ENCODE data around the gene FAM216B. TPM values are rescaled to one million over a fixed set of nuclear protein-coding genes. Genes with fewer than 3 reads are reported as not detected.

FAM216B gene
- total and polyA plus RNA-seq, 2 experiments from 2014 or later: 0.90 to 2.2 TPM

DNA sequence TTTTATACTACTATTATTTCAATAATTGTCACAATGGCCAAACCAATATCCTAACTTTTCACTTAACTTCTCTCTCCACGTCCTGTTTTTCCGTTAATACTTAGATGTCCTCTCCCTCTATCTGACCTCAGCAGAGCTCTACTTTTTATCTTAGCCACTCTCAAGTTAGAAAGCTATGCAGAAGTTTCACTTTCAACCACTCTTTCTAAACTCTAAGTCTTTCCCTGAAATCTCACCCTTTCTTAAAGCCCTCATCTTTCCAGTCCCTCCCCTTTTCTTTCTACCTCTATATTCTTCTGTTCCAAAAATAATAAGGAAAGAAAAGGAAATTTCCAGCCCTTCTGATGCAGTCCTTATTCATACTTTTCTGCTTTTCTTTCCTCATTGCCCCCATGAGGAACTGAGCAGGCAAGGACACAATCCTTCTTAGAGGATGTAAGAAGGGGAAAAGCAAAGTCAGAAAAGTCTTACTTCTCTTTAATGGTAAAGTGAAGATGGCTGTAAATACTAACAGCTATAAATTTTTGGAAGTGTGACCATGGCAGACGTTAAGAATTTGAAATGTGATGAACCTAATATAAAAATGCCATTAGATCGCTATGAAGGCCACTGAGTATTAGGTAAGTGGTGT, 23.0 kb downstream of the FAM216B start:
- Histone ChIP-seq H3K9me3 (ENCODE audit: low read depth) (no peaks in the 10 kb centered on the region), H2AFZ (no peak overlapping the region), H3K27me3 (no peaks in the 10 kb centered on the region), H3K9me2 (replicated peaks; ENCODE audit: insufficient read depth) (no peaks in the 10 kb centered on the region), H3K79me2 (no peaks in the 10 kb centered on the region), H3K36me3 (replicated peaks; ENCODE audit: insufficient read depth, low read depth) (no peaks in the 10 kb centered on the region), H3K4me1 (ENCODE audit: insufficient read depth) (no peaks in the 10 kb centered on the region), H3K4me3 (no peak overlapping the region), H4K20me1 (ENCODE audit: insufficient read depth, poor library complexity, severe bottlenecking) (no peaks in the 10 kb centered on the region), H3K27ac (peak overlapping the region; percentile 4), H3K4me2 (no peak overlapping the region)
- no peak for DNase-seq (ENCODE audit: low spot score)
- WGBS (ENCODE audit: low lambda C conversion rate, missing lambda C conversion rate): 57% methylated on average over 4 of the region's 4 CpGs
- TF ChIP-seq EZH2phosphoT487 (IDR thresholded peaks at IDR 0.05; ENCODE audit: low read depth, severe bottlenecking, unreplicated experiment): no peak
- TF ChIP-seq, protein P1, sequence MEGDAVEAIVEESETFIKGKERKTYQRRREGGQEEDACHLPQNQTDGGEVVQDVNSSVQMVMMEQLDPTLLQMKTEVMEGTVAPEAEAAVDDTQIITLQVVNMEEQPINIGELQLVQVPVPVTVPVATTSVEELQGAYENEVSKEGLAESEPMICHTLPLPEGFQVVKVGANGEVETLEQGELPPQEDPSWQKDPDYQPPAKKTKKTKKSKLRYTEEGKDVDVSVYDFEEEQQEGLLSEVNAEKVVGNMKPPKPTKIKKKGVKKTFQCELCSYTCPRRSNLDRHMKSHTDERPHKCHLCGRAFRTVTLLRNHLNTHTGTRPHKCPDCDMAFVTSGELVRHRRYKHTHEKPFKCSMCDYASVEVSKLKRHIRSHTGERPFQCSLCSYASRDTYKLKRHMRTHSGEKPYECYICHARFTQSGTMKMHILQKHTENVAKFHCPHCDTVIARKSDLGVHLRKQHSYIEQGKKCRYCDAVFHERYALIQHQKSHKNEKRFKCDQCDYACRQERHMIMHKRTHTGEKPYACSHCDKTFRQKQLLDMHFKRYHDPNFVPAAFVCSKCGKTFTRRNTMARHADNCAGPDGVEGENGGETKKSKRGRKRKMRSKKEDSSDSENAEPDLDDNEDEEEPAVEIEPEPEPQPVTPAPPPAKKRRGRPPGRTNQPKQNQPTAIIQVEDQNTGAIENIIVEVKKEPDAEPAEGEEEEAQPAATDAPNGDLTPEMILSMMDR (IDR thresholded peaks at IDR 0.05; ENCODE audit: poor library complexity): no peak
- no peak for TF ChIP-seq EZH2 (IDR thresholded peaks at IDR 0.05; ENCODE audit: borderline replicate concordance)

DNA sequence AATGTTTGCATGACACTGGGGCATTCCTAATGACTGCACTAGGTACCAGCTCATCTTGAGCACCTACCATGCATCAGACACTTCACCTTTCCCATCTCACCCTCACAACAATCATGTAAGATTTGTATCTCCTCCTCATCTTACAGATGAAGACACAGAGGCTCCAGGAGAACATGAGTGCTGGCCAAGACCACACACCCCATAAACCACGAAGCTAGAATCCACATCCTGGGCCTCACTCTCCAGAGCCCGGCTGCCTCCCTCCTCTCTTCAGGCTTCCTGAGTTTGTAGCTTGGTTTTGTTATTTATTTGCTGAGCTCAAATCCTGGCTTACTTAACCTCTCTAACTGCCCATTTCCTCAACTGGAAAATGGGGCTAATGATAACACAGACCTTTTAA, 25.9 kb downstream of the FAM216B start:
- H3K4me2 ChIP-seq: no peak overlapping the region
- H3K27me3 ChIP-seq: no peaks in the 10 kb centered on the region
- no peak overlapping the region for H3K27ac ChIP-seq
- TF ChIP-seq EZH2 (IDR thresholded peaks at IDR 0.05; ENCODE audit: borderline replicate concordance) (no peak), EZH2phosphoT487 (IDR thresholded peaks at IDR 0.05; ENCODE audit: low read depth, severe bottlenecking, unreplicated experiment) (no peak)
- 61% methylated on average over 2 of the region's 2 CpGs for WGBS (ENCODE audit: low lambda C conversion rate, missing lambda C conversion rate)
- DNase-seq (ENCODE audit: low spot score): no peak
- H3K36me3 ChIP-seq (replicated peaks; ENCODE audit: insufficient read depth, low read depth): no peaks in the 10 kb centered on the region
- H3K4me1 ChIP-seq (ENCODE audit: insufficient read depth): no peaks in the 10 kb centered on the region
- no peak overlapping the region for H3K4me3 ChIP-seq
- H3K9me3 ChIP-seq (ENCODE audit: low read depth): no peaks in the 10 kb centered on the region
- H3K79me2 ChIP-seq: no peaks in the 10 kb centered on the region
- no peaks in the 10 kb centered on the region for H3K9me2 ChIP-seq (replicated peaks; ENCODE audit: insufficient read depth)
- H4K20me1 ChIP-seq (ENCODE audit: insufficient read depth, poor library complexity, severe bottlenecking): no peaks in the 10 kb centered on the region
- H2AFZ ChIP-seq: no peak overlapping the region

DNA sequence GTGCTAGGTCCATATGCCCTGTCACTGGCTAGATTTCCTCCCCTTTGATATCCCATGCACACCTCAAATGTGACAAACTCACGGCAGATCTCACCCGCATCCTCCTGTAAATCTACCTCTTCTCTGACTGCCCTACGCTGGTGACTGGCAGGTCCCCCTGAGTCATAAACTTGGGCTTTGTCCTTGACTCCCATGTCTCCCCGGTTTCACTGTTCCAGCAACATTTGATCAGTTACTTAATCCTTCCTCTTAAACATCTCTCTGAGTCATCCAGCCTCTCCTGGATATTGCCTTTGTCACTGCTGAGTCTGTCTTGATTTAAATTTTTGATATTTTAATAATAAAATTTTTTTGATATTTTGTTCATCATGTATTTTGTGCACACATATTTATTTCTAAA, 26.5 kb downstream of the FAM216B start:
- no peaks in the 10 kb centered on the region for H3K9me3 ChIP-seq (ENCODE audit: low read depth)
- no peaks in the 10 kb centered on the region for H3K9me2 ChIP-seq (replicated peaks; ENCODE audit: insufficient read depth)
- H3K27ac ChIP-seq: no peak overlapping the region
- 75% methylated on average over 4 of the region's 4 CpGs for WGBS (ENCODE audit: low lambda C conversion rate, missing lambda C conversion rate)
- no peak overlapping the region for H2AFZ ChIP-seq
- TF ChIP-seq EZH2phosphoT487 (IDR thresholded peaks at IDR 0.05; ENCODE audit: low read depth, severe bottlenecking, unreplicated experiment) (no peak), EZH2 (IDR thresholded peaks at IDR 0.05; ENCODE audit: borderline replicate concordance) (no peak)
- TF ChIP-seq, protein P1 (IDR thresholded peaks at IDR 0.05; ENCODE audit: poor library complexity): no peak
- DNase-seq (ENCODE audit: low spot score): no peak
- no peaks in the 10 kb centered on the region for H3K27me3 ChIP-seq
- H3K4me1 ChIP-seq (ENCODE audit: insufficient read depth): no peaks in the 10 kb centered on the region
- no peaks in the 10 kb centered on the region for H4K20me1 ChIP-seq (ENCODE audit: insufficient read depth, poor library complexity, severe bottlenecking)
- H3K4me3 ChIP-seq: no peak overlapping the region
- H3K4me2 ChIP-seq: no peak overlapping the region
- H3K79me2 ChIP-seq: no peaks in the 10 kb centered on the region
- H3K36me3 ChIP-seq (replicated peaks; ENCODE audit: insufficient read depth, low read depth): no peaks in the 10 kb centered on the region

DNA sequence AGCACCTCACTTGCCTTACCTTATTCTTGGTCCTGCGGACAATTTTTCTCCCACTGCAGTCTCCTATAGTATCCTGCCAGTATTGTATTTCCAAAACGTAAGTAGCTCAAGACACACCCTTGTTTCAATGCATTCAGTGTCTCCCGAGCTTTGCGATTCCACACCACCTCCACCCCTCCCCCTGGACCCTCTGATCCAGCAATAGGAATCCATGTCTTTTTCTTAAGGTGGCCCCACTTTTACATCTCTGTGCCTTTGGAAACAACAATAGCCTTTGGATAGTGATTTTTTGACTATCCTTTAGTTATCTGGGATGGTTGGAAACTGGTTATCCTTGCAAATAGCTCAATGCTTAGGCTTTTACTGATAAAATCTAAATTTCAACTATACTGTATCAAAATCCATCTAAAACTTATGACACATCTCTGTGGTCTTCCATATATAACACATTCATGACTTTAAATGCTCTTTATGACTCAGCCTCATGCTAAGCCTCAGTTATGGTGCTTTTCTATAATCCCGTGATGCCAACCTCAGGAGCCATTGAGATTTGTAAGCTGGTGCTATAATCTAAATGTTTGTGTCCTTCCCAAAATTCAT, 27.1 kb downstream of the FAM216B start:
- no peak for TF ChIP-seq EZH2phosphoT487 (IDR thresholded peaks at IDR 0.05; ENCODE audit: low read depth, severe bottlenecking, unreplicated experiment)
- TF ChIP-seq, protein P1 (IDR thresholded peaks at IDR 0.05; ENCODE audit: poor library complexity): no peak
- no peak for TF ChIP-seq EZH2 (IDR thresholded peaks at IDR 0.05; ENCODE audit: borderline replicate concordance)
- Histone ChIP-seq H3K9me2 (replicated peaks; ENCODE audit: insufficient read depth) (no peaks in the 10 kb centered on the region), H4K20me1 (ENCODE audit: insufficient read depth, poor library complexity, severe bottlenecking) (no peaks in the 10 kb centered on the region), H3K9me3 (ENCODE audit: low read depth) (no peaks in the 10 kb centered on the region), H3K4me3 (no peak overlapping the region), H3K4me2 (no peak overlapping the region), H3K4me1 (ENCODE audit: insufficient read depth) (no peaks in the 10 kb centered on the region), H3K36me3 (replicated peaks; ENCODE audit: insufficient read depth, low read depth) (no peaks in the 10 kb centered on the region), H2AFZ (no peak overlapping the region), H3K27ac (no peak overlapping the region), H3K27me3 (no peaks in the 10 kb centered on the region), H3K79me2 (no peaks in the 10 kb centered on the region)
- WGBS (ENCODE audit: low lambda C conversion rate, missing lambda C conversion rate): 85% methylated on average over 5 of the region's 5 CpGs
- DNase-seq (ENCODE audit: low spot score): no peak
